ENCODE results near the gene ARMCX4. TPM values are rescaled to one million over a fixed set of nuclear protein-coding genes. Genes with fewer than 3 reads are reported as not detected.

ARMCX4 gene
- total RNA-seq, 4 donors from 2014 or later, result 3.2 to 34.4 (median 23.0) TPM

DNA sequence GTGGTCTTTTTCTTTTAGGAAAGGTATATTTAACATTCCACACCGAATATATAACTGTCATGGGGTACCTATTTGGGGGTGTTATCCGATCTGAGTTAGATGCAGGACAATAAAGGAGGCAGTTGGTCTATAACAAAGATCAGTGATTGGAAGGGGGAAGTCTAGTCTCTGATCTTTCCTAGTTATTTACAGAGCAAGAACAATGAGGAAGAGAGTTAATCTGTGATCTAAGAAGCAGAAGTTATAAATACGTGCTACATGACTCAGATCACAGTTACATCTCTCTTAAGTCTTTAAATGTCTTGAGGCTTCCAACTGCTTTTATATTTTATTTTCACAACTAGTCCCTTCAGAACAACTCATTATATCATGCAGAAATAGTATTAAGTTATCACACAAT is 33.2 kb upstream of the ARMCX4 start:
- Histone ChIP-seq H3K4me1 (no peaks in the 10 kb centered on the region), H3K36me3 (no peaks in the 10 kb centered on the region), H3K27me3 (no peaks in the 10 kb centered on the region), H3K9me3 (no peaks in the 10 kb centered on the region), H3K4me3 (no peak overlapping the region), H3K27ac (no peak overlapping the region)
- TF ChIP-seq POLR2A (IDR thresholded peaks at IDR 0.05), result no peak
- TF ChIP-seq, protein P1, sequence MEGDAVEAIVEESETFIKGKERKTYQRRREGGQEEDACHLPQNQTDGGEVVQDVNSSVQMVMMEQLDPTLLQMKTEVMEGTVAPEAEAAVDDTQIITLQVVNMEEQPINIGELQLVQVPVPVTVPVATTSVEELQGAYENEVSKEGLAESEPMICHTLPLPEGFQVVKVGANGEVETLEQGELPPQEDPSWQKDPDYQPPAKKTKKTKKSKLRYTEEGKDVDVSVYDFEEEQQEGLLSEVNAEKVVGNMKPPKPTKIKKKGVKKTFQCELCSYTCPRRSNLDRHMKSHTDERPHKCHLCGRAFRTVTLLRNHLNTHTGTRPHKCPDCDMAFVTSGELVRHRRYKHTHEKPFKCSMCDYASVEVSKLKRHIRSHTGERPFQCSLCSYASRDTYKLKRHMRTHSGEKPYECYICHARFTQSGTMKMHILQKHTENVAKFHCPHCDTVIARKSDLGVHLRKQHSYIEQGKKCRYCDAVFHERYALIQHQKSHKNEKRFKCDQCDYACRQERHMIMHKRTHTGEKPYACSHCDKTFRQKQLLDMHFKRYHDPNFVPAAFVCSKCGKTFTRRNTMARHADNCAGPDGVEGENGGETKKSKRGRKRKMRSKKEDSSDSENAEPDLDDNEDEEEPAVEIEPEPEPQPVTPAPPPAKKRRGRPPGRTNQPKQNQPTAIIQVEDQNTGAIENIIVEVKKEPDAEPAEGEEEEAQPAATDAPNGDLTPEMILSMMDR (IDR thresholded peaks at IDR 0.05), result no peak
- DNase-seq, result no peak
- intact Hi-C loops (cut with DNase I; ENCODE audit: low total_unique reads), result no loop called here

DNA sequence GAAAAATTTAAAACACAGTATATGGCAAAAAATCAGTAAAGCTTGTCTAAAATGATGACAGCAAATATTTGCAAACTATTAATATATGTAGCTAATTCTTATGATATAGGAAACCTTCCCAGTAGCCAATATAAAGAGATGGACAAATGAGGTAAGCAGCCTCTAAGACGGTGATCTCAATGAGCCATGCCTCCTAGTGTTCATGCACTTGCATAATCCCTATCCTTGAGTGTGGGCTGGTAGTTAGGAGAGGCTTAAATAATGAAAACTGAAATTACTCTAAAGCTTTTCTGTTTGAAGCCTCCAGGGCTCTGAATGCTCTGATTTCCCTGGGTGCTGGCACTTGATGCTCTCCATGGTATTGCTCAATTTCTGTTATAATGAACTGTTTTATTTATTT is 24.6 kb upstream of the ARMCX4 start:
- Histone ChIP-seq H3K4me3 (no peak overlapping the region), H3K27ac (no peak overlapping the region), H3K27me3 (no peaks in the 10 kb centered on the region), H3K9me3 (no peaks in the 10 kb centered on the region), H3K4me1 (no peaks in the 10 kb centered on the region), H3K36me3 (no peaks in the 10 kb centered on the region)
- intact Hi-C loops (cut with DNase I; ENCODE audit: low total_unique reads), result no loop called here
- no peak for DNase-seq
- TF ChIP-seq POLR2A (IDR thresholded peaks at IDR 0.05), result no peak
- TF ChIP-seq, protein P1 (IDR thresholded peaks at IDR 0.05), result no peak

DNA sequence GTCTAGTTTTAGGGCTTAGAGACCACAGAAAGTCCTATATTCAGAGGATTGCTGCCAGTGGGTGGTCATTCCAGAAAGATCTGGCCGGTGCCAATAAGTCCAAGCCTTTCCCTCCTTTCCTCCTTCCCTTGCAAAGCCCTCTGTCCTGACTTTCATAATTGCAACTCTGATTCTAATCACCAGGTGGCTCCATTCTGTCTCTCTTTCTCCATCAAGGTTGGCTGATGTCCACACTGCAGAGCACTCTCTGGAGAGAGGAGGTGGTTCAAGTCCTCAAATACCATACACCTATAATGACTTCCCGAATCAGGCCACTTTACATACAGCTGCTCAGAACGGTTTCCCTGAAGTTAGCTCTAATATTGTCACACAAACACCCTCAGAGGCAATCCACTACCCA is 22.4 kb upstream of the ARMCX4 start:
- Histone ChIP-seq H3K4me3 (no peak overlapping the region), H3K9me3 (no peaks in the 10 kb centered on the region), H3K36me3 (no peaks in the 10 kb centered on the region), H3K27ac (no peak overlapping the region), H3K4me1 (no peaks in the 10 kb centered on the region), H3K27me3 (no peaks in the 10 kb centered on the region)
- DNase-seq, result no peak
- TF ChIP-seq, protein P1 (IDR thresholded peaks at IDR 0.05), result no peak
- no peak for TF ChIP-seq POLR2A (IDR thresholded peaks at IDR 0.05)
- intact Hi-C loops (cut with DNase I; ENCODE audit: low total_unique reads), result no loop called here

DNA sequence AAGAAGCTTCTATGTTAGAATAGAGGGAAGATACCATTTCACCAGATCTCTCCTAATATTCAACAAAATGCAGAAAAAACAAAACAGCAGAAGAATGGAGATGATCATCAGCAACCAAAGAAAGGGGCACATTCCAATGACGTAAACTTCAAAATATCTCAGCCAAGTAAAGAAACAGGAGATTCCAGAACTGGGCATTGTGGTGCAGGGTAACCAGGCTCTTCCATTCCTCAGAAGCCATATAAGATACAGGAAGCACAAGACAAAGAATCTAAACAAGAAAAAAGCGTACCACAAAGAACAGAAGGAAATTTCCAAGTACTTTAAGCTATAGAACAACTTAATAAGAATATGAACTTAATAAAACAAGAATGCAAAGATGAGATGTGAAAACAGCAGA is 6.9 kb upstream of the ARMCX4 start:
- Histone ChIP-seq H3K4me3 (no peak overlapping the region), H3K27me3 (no peaks in the 10 kb centered on the region), H3K36me3 (no peaks in the 10 kb centered on the region), H3K9me3 (no peaks in the 10 kb centered on the region), H3K4me1 (no peaks in the 10 kb centered on the region), H3K27ac (no peak overlapping the region)
- no peak for TF ChIP-seq POLR2A (IDR thresholded peaks at IDR 0.05)
- TF ChIP-seq, protein P1 (IDR thresholded peaks at IDR 0.05), result no peak
- no peak for DNase-seq
- intact Hi-C loops (cut with DNase I; ENCODE audit: low total_unique reads), result no loop called here

DNA sequence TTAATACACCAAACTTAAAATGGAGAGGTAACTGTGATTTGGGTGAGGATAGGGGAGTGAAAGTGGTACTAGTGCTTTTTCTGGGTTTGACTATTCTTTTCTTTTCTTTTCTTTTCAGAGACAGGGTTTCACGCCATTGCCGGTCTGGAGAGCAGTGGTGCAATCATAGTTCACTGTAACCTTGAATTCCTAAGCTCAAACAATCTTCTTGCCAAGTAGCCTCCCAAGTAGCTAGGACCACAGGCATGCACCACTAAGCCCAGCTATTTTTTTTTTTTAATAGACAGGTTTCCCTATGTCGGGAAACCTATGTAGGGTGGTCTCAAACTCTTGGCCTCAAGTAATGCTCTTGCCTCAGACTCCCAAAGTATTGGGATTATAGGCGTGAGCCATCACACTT is 3.0 kb upstream of the ARMCX4 start:
- TF ChIP-seq, protein P1 (IDR thresholded peaks at IDR 0.05), result no peak
- TF ChIP-seq POLR2A (IDR thresholded peaks at IDR 0.05), result no peak
- Histone ChIP-seq H3K27ac (no peak overlapping the region), H3K4me3 (no peak overlapping the region), H3K4me1 (no peaks in the 10 kb centered on the region), H3K9me3 (no peaks in the 10 kb centered on the region), H3K36me3 (no peaks in the 10 kb centered on the region), H3K27me3 (no peaks in the 10 kb centered on the region)
- intact Hi-C loops (cut with DNase I; ENCODE audit: low total_unique reads), result no loop called here
- DNase-seq, result no peak
